Ureter (tissue), 1 donor: ENCODE data around the gene DNAJB5. TPM values are rescaled to one million over a fixed set of nuclear protein-coding genes. Genes with fewer than 3 reads are reported as not detected.
A peak's percentile ranks its signal among the peaks of the same experiment; 100 is the strongest.
"Not testable (repeated sequence)": the region's sequence is repeated elsewhere in the genome, so short reads cannot be mapped to it uniquely, and the experiment has no call there.

Experiments used
- DNase-seq: peaks from one replicate; pipeline ENCODE4 v3.0.0-alpha.2; 2020; ENCODE audit warnings: low spot score
- total RNA-seq: library from RNA; stranded (reverse); gene quantifications from one replicate; pipeline ENCODE4 v1.2.4, GENCODE V29; 2023
- donor health status: DM: yes; HTN: yes; CAD: no.

The DNAJB5 gene
- total RNA-seq, 1 donor from 2014 or later, result 24.2 TPM

DNA sequence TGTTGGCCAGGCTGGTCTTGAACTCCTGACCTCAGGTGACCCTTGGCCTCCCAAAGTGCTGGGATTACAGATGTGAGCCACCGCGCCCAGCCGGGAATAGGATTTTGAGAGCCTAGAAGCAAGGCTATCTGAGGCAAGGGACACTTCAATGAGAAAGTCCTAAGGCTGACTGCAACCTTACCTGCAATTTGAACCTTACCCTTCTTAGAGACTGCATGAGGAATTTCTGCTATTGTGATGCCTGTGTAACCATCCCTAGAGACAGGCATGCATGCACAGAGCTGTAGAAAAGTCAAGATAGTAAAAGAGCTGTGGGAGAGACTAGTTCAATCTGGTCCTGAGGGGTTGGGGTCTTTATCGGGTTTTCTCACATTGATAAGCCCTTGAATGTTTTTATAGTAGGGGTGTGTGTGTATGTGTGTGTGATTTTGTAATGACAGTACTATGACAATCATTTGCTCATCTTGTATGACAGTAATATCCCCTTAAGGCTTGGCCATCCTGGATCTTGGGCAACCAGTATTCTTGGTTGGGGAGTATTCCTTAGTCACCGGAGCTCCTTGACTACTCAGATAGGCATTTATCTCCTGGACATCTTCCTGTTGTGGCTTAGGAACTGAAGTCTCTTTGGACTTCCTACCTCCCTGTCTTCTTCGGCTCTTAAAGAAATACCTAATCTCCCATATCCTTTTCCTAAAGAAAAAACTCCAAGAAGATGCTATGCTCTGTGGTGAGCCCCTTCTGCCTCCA, 11.2 kb downstream of the DNAJB5 start:
- no peak for DNase-seq

DNA sequence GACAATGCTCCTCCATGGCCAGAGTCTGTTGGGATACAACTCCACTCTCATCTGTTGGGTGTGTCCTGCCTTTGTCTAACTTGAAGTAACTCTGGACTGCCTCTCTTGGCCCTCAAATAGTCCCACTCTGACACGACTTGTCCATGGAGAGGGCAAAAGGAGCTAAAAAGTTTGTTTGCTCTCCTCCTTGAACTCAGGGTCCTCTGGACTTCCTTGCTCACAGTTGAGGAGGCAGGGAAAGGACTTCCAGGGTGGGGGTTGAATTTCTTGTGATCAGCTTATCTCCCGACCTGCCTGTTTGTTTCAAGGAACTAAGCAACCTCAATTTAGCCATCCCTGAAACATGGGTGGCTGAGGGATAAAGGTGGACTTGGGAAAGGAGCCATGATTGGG, 11.7 kb downstream of the DNAJB5 start:
- no peak for DNase-seq

DNA sequence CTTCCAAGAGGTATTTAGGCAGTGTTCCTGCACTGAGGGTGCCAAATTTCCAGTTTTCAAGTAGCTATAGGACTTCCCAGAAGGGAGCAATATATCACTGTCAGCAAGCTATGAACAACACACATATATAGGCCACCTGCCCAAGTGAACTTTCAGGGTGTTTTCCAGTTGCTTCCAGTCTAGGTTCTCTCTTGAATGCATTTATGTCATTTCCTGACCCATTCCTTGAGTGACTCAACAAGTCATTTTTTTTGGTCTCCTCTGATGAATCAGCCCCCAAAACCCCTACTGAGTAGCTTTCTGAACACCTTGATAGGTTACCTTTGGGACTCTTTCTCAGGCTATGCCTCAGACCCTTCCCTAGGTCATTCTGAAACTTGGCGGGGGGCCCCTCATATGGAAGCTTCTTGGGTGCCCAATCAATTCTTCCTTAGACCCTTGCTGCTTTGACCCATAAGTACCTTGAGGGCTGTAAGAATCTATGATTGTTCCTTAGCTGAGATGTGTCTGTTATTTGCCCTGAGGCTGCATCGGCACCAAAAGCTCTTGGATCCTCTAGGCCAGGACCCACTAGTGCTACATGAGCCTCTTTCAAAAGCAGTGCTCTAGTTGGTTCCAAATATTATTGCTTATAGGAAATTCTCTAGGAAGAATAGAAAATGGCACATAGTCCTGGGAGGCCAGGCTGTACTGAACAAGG, 12.4 kb downstream of the DNAJB5 start:
- no peak for DNase-seq

DNA sequence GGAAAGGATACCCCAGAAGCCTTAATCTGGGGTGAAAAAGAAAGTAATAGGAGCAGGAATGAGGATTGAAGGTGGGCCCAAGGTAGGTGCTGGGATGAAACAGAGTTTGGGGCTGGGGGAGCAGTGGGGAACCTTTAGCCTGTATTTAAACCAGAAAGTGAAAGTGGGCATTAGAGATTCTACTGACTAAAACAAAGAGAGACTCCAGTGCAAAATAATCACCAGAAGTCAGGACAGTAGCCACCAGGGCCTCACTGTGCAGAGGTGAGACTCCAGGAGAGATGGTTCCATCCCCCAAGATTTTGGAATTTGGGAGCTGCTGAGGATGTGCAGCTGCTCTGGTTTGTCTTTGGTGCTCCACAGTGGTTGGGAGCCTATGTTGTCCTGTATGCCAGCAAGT, 13.1 kb downstream of the DNAJB5 start:
- no peak for DNase-seq

DNA sequence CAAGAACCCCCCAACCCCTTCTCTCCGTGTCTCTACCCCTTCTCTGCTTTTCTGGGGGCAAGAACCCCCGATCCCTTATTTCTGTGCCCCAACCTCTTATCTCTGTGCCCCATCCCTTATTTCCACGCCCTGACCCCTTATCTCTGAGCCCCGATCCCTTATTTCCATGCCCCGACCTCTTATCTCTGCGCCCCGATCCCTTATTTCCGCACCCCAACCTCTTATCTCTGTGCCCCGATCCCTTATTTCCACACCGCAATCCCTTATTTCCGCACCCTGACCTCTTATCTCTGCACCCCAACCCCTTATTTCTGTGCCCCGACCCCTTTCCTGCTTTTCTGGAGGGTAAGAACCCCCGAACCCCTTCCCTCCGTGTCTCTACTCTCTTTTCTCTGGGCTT, 14.8 kb downstream of the DNAJB5 start:
- DNase-seq, result not testable (repeated sequence)

DNA sequence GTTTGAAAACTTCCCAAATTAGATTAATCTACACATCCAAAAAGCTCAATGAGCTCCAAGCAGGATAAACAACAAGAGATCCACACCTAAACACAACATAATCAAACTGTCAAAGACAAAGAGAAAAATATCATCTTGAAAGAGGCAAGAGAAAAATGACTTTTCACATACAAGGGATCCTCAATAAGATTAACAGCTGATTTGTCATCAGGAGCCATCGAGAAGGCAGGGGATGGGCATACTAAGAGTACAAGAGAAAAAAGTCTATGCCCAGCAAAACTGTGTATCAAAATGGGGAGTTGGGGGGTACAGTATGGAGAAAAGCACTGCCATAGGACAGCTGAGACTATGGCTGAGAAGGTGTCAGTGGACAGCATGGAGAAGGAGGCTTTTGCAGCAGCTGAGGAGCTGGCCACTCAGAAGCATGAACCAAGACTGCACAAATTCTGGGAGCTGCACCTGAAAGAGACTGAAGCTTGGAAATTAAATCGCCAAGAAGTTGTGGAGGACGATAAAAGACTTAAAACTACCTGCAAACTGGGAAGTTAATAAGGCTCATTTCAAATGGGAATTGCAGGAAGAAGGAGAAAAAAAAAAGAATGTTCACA, 20.9 kb downstream of the DNAJB5 start:
- no peak for DNase-seq

DNA sequence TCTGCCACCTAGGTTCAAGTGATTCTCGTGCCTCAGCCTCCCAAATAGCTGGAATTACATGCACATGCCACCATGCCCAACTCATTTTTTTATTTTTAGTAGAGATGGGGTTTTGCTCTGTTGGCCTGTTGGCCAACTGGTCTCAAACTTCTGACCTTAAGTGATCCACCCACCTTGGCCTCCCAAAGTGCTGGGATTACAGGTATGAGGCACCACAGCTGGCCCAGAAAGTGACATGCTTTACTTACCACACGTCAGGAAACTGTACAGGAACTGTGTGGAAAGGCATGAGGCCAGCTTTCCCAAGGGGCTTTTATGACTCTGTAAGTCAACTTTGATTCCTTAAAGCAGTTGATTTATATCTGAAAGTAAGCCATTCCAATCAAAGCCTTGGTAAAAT, 25.0 kb downstream of the DNAJB5 start:
- DNase-seq, result no peak

DNA sequence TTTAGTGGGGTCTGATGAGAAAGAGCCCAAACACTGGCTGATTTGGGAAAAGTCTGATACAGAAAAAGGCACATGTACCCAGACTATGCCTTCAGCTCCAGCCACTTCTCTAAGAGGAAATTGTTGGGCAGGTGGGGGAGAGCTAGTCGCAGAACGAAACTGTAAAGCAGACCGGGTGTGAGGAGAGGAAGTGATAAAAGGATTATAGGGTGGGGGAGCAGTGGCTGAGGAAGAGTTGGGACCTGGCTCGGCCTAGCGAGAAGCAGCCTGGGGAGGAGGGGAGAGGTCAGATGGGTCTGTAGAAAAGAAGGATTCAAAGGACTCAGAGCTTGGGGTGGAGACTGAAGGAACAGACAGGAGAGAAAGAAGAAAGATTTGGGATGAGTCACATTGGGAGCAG, 33.9 kb downstream of the DNAJB5 start:
- DNase-seq, result not testable (repeated sequence)

DNA sequence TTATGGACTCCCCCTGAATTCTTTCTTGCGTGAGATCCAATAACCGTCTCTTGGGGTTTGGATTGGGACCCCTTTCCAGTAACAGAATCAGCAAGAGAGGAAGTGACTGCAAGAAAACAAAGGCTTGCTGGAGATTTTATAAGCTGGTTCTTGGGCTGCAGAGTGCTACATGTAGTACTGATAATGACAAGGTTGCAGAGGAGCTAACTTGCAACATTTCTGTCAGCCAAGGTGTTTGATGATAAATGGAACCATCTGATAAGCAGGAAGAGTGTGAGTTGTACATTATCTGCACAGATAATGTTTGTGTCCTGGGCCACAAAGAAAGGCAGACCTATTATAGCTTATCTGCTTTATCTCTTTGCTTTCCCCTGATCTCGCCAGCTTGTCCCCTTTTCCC, 37.1 kb downstream of the DNAJB5 start:
- DNase-seq, result no peak

DNA sequence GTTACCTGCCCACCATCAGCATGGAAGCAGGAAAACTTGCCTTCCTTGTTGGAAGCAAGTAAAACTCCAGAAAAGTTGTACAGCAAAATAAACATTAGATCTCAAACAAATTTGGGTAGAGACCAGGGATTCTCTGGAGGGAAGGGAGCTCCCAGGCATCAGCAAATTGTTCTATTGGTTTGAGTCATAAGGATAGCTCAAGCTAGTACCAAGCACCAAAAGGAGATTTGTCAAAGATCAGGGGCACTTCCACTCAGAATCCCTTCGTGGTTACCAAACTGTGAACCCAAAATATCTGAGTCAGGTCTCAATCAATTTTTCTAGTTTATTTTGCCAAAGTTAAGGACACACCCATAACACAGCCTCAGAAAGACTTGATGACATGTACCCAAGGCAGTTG, 37.8 kb downstream of the DNAJB5 start:
- DNase-seq, result no peak

DNA sequence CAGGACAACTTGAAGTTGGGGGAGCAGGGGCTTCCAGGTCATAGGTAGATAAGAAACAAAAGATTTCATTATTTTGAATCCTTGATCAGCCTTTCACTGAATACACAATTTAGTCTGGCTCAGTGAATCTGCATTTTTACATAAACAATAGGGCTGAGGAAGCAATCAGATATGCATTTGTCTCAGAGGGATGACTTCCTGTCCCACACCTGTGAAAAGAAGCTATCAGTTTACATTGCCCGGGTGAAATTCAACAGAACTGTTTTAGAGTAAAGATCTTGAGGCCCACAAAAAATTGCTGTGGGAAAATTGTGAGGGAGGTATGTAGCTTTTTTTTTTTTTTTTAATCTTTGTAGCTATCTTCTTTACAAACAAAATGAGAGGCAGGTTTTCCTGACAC, 38.3 kb downstream of the DNAJB5 start:
- no peak for DNase-seq

DNA sequence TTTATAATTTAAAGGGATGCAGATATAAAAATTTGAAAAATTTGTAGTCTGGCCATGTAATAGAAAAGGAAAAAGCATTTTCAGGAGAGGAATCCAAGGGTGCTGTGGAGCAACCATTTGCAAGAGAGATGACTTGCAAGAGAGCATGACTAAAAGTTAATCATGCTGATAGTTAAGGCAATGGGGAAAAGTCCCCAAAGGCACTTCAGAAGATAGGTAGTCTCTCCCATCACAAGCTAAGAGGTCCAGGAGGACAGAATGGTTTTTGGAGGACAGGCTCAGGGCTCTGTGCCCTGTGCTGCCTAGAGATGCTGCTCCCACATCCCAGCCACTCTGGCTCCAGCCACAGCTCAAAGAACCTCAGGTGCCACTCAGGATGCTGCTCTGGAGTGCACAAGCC, 38.8 kb downstream of the DNAJB5 start:
- DNase-seq, result no peak

DNA sequence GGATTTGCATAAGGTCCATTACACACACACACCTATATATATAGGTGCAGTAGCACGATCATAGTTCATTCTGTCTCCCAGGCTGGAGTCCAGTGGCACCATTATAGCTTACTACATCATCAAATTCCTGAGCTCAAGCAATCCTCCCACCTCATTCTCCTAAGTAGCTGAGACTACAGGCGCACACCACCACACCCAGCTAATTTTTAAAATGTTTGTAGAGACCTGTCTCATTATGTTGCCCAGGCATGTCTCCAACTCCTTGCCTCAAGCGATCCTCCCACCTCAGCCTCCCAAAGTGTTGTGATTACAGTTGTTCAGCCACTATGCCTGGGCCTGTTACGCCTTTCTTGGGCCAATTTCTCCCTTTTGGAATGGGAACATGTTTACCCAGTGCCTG, 39.7 kb downstream of the DNAJB5 start:
- DNase-seq, result no peak

DNA sequence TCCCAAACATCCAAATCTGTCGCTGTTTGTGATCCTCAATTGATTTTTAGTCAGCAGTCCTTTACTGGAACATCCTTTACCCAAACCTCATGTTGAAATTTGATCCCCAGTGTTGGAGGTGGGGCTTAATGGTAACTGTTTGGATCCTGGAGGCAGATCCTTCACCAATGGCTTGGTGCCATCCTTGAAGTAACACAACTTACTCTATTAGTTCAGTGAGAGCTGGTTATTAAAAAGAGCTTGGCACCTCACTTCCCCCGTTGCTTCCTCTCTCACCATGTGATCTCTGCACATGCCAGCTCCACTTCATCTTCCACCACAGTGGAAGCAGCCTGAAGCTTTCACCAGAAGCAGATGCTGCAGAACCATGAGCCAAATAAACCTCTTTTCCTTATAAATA, 40.3 kb downstream of the DNAJB5 start:
- DNase-seq, result no peak

DNA sequence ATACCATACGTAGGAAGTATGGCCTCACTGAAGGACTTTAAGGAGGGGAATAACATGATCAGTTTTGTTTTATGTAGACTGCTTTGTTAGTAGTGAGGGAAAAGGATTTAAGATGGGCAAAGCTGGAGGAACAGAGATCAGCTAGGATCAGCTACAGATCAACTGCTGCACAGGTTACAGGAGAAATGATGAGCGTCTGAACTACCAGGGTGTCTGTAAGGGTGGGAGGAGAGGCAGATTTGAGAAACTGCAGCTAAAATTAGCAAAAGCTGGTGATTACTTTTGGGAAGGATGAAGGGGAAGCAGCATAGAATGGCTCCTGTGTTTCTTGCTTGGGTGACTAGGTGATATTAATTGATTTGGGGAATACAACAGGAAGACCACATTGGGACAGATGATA, 43.6 kb downstream of the DNAJB5 start:
- DNase-seq, result no peak

DNA sequence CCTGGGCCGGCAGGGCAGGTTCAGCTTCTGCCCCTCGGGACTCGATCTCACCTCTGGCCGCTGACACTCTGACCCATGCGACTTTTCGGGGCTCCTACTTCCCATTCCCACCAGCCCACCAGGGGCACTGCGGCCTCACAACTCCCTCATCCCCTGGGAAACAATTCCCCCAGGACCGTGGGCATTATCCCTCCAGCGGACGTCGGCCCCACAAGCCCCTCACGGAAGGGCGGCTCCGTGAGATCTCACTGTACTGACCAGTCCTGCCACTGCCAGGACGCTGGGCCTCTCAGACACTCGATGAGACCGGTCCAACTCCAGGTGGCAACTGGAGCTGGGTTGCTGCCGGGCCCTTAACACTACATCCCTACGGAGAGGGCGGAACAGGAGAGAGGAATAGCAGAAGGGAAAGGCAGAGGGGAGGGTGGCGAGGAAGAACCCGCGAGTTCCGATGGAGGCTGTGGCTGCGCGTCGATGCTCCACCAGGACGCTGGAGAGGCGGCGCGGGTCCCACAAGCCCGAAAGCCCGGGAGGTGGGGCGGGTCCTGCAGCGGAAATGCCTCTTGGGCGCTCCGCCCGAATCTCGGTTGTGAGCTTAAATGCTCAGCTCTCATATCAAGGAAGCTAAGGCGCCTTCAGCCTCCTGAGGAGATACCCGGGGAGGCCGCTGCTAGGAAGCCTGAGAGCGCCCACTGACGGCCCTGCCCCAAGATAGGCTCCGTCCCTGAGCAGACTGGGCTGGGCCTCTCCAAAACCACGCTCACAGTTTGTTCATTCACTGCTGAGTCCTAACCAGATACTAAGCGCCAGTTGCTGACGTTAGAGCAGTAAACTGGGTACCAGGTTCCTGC, 46.5 kb downstream of the DNAJB5 start:
- DNase-seq, result peak; percentile 49

DNA sequence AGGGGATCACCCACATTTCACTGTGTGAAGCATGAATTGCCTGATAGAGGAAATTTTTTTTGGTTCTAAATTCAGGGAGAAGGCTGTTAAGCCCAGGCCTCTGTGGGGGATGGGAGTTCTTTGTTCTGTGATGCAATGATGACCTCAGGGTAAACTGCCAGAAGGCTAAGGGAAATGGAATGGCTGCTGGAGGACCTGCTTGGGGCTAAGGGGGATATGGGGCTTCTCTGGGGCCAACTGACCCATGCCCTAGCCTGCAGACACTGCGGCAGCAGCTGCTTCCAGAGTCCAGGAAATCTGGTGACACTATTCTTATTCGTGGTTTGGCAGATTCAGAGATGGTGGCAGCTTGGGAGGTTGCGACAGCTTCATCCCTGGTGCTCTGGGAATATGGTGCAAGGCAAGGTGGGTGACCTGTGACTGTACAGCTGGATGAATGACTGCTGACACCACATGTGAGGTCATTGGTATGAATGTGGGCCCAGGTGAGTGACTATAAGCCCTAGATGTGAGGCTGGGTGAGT, 52.6 kb downstream of the DNAJB5 start:
- DNase-seq, result no peak

DNA sequence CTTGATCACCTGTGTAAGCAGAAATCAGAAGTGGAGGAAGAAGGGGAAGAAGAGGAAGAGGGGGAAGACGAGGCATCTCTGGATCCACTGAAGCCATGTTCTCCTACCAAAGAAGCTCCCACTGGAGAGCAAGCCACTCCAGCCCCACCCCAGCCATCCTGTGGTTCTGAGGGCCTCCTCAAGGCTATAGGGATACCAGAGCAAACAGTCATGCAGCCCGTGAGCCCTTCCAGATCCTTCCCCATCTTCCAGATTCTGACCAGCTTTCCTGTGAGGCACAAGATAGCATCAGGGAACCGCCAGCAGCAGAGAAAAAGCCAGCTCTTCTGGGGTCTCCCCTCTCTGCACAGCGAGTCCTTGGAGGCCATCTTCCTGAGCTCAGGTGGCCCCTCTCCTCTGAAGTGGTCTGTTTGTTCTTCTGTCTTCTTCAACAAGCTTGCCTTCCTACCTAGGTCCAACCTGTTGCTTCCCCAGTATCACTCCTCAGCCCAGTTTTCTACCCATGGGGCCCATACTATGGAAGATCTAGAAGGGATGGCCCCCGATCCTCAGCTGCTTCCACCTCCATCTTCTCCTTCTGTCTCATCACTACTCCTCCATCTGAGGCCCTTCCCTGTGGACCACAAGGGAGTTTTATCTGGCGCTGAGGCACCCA, 53.5 kb downstream of the DNAJB5 start:
- DNase-seq, result no peak

DNA sequence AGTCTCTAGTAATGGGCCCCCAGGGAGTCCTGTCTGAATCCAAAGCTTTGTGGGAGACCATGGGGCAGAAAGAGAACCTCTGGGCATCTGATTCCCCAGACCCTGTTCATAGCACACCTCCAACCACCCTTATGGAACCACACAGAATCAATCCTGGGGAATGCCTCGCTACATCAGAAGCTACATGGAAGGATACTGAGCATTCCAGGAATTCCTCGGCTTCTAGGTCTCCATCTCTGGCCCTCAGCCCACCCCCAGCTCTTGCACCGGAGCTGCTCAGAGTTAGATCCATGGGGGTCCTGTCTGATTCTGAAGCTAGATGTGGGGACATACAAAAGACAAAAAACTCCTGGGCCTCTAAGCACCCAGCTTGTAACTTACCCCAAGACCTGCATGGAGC, 54.5 kb downstream of the DNAJB5 start:
- DNase-seq, result no peak
